IMR-90 (cell line): ENCODE data around the gene PPM1L. TPM values are rescaled to one million over a fixed set of nuclear protein-coding genes. Genes with fewer than 3 reads are reported as not detected.

Experiments used
- ATAC-seq: fragments of 200-7000 bp; cut with Tn5 transposase; 2 replicates; pipeline ENCODE4 v1.9.1; 2020; ENCODE audit warnings: low read depth, mild to moderate bottlenecking, moderate library complexity
- BruUV-seq: library from RNA; stranded (reverse); fragments of 400-500 nt; replicated peaks from 2 replicates; lab custom pipeline; 2021; lab: Mats Ljungman, UMichigan
- CTCF ChIA-PET: fragments of 300-600 bp; formaldehyde crosslinking; extraction: SDS; loops from one replicate; lab custom pipeline; 2021; ENCODE audit warnings: antibody characterized with exemption; lab: Yijun Ruan, JAX
- POLR2A ChIA-PET: fragments of 300-600 bp; sonication (Branson Sonifier 250); formaldehyde crosslinking; loops from one replicate; lab custom pipeline; 2022; ENCODE audit warnings: antibody characterized with exemption; ENCODE audit not compliant: unreplicated experiment; lab: Charles Lee
- DNase-seq: peaks from one replicate; pipeline ENCODE4 v3.0.0; 2013
- H2AFZ ChIP-seq: replicated peaks from 2 replicates; pipeline ENCODE3; 2013; ENCODE audit warnings: low read length, mild to moderate bottlenecking; ENCODE audit not compliant: poor library complexity
- H2AK5ac ChIP-seq: 2 replicates; pipeline ENCODE4 v1.6.1; 2013; ENCODE audit warnings: low read depth, low read length, inconsistent platforms
- H2AK9ac ChIP-seq: replicated peaks from 2 replicates; pipeline ENCODE3; 2013; ENCODE audit warnings: mild to moderate bottlenecking, low read depth, low read length, moderate library complexity; ENCODE audit not compliant: poor library complexity
- H2BK120ac ChIP-seq: 2 replicates; pipeline ENCODE4 v1.6.1; 2013; ENCODE audit warnings: low read depth, low read length, inconsistent platforms
- H2BK15ac ChIP-seq: 3 replicates; pipeline ENCODE4 v1.6.1; 2013; ENCODE audit warnings: low read depth, low read length, inconsistent platforms
- H2BK20ac ChIP-seq: 2 replicates; pipeline ENCODE4 v1.6.1; 2013; ENCODE audit warnings: low read depth, mild to moderate bottlenecking, inconsistent platforms, low read length, moderate library complexity
- H2BK5ac ChIP-seq: 2 replicates; pipeline ENCODE4 v1.6.1; 2013; ENCODE audit warnings: mild to moderate bottlenecking, low read depth, low read length, inconsistent platforms; ENCODE audit not compliant: poor library complexity, severe bottlenecking
- H3K14ac ChIP-seq: replicated peaks from 2 replicates; pipeline ENCODE4 v1.6.1; 2013; ENCODE audit warnings: low read depth, low read length, inconsistent platforms
- H3K18ac ChIP-seq: 2 replicates; pipeline ENCODE4 v1.6.1; 2013; ENCODE audit warnings: low read depth, low read length, control low read depth
- H3K23ac ChIP-seq: 2 replicates; pipeline ENCODE4 v1.6.1; 2013; ENCODE audit warnings: low read depth, low read length, inconsistent platforms
- H3K27ac ChIP-seq: 2 replicates; pipeline ENCODE4 v1.5.1; 2013; ENCODE audit warnings: mild to moderate bottlenecking, control low read depth, low read length; ENCODE audit not compliant: insufficient read depth
- H3K27me3 ChIP-seq: 2 replicates; pipeline ENCODE4 v1.6.1; 2013; ENCODE audit warnings: low read length; ENCODE audit not compliant: control insufficient read depth, insufficient read depth
- H3K36me3 ChIP-seq: 2 replicates; pipeline ENCODE4 v1.6.1; 2013; ENCODE audit warnings: low read length, mixed read lengths; ENCODE audit not compliant: control insufficient read depth, insufficient read depth
- H3K4ac ChIP-seq: 2 replicates; pipeline ENCODE4 v1.6.1; 2013; ENCODE audit warnings: low read depth, low read length, inconsistent platforms
- H3K4me1 ChIP-seq: 2 replicates; pipeline ENCODE4 v1.6.1; 2013; ENCODE audit warnings: low read length, mixed read lengths; ENCODE audit not compliant: control insufficient read depth, insufficient read depth
- H3K4me2 ChIP-seq: 2 replicates; pipeline ENCODE4 v1.6.1; 2013; ENCODE audit warnings: low read depth, mild to moderate bottlenecking, control low read depth, low read length, moderate library complexity
- H3K4me3 ChIP-seq: 2 replicates; pipeline ENCODE4 v1.5.1; 2013; ENCODE audit warnings: low read depth, mild to moderate bottlenecking, control low read depth, low read length, moderate library complexity; ENCODE audit not compliant: insufficient read depth
- H3K56ac ChIP-seq: 2 replicates; pipeline ENCODE4 v1.6.1; 2013; ENCODE audit warnings: low read length, inconsistent platforms; ENCODE audit not compliant: insufficient read depth; ENCODE audit errors: extremely low read depth
- H3K79me1 ChIP-seq, 2 experiments: 2 replicates each; pipeline ENCODE4 v1.6.1; 2013; ENCODE audit warnings: low read length in 2 of 2, inconsistent platforms in 1 of 2, low read depth in 1 of 2
- H3K9ac ChIP-seq: 2 replicates; pipeline ENCODE4 v1.6.1; 2013; ENCODE audit warnings: low read depth, low read length, control low read depth
- H3K9me1 ChIP-seq: 2 replicates; pipeline ENCODE4 v1.6.1; 2013; ENCODE audit warnings: low read length, inconsistent platforms; ENCODE audit not compliant: insufficient read depth
- H3K9me3 ChIP-seq: 2 replicates; pipeline ENCODE4 v1.6.1; 2013; ENCODE audit warnings: low read length; ENCODE audit not compliant: control insufficient read depth, insufficient read depth
- H4K20me1 ChIP-seq: 2 replicates; pipeline ENCODE4 v1.6.1; 2013; ENCODE audit warnings: low read length, inconsistent platforms; ENCODE audit not compliant: insufficient read depth
- H4K5ac ChIP-seq: 2 replicates; pipeline ENCODE4 v1.6.1; 2013; ENCODE audit warnings: mild to moderate bottlenecking, low read depth, low read length, control low read depth
- H4K8ac ChIP-seq, 2 experiments: 2 replicates each; pipeline ENCODE4 v1.6.1; 2013; ENCODE audit warnings: low read depth in 2 of 2, low read length in 2 of 2, control low read depth in 1 of 2, inconsistent platforms in 1 of 2
- H4K91ac ChIP-seq: 2 replicates; pipeline ENCODE4 v1.6.1; 2013; ENCODE audit warnings: low read depth, low read length, inconsistent platforms; ENCODE audit not compliant: insufficient read depth
- BHLHE40 ChIP-seq: fragments of 150-350 bp; IDR thresholded peaks from 2 replicates; pipeline ENCODE4 v1.6.1; 2016; ENCODE audit warnings: mild to moderate bottlenecking, low read depth, low read length
- CEBPB ChIP-seq: IDR thresholded peaks from 2 replicates; pipeline ENCODE4 v1.6.1; 2012; ENCODE audit warnings: low read depth, low read length, improper control_type of control experiment
- CHD1 ChIP-seq: IDR thresholded peaks from 2 replicates; pipeline ENCODE4 v1.6.1; 2012; ENCODE audit warnings: low read depth, low read length, improper control_type of control experiment
- FOS ChIP-seq: fragments of 150-350 bp; IDR thresholded peaks from 2 replicates; pipeline ENCODE4 v1.6.1; 2016; ENCODE audit warnings: low read depth, low read length
- MAFK ChIP-seq: IDR thresholded peaks from 2 replicates; pipeline ENCODE4 v1.6.1; 2012; ENCODE audit warnings: low read depth, low read length, improper control_type of control experiment
- MAZ ChIP-seq: IDR thresholded peaks from 2 replicates; pipeline ENCODE4 v1.6.1; 2012; ENCODE audit warnings: low read depth, mild to moderate bottlenecking, low read length, improper control_type of control experiment, moderate library complexity, borderline replicate concordance
- MXI1 ChIP-seq: IDR thresholded peaks from 2 replicates; pipeline ENCODE4 v1.6.1; 2012; ENCODE audit warnings: low read depth, mild to moderate bottlenecking, low read length, moderate library complexity, borderline replicate concordance
- NFE2L2 ChIP-seq: fragments of 150-350 bp; IDR thresholded peaks from 2 replicates; pipeline ENCODE4 v1.6.1; 2016; ENCODE audit warnings: low read depth, mild to moderate bottlenecking, low read length
- POLR2A ChIP-seq: IDR thresholded peaks from 2 replicates; pipeline ENCODE4 v1.6.1; 2012; ENCODE audit warnings: mild to moderate bottlenecking, low read depth, low read length
- RAD21 ChIP-seq: IDR thresholded peaks from 2 replicates; pipeline ENCODE4 v1.6.1; 2012; ENCODE audit warnings: low read length, improper control_type of control experiment
- RCOR1 ChIP-seq: IDR thresholded peaks from 2 replicates; pipeline ENCODE4 v1.6.1; 2012; ENCODE audit warnings: mild to moderate bottlenecking, low read length, improper control_type of control experiment; ENCODE audit not compliant: insufficient replicate concordance
- RFX5 ChIP-seq: IDR thresholded peaks from 2 replicates; pipeline ENCODE4 v1.8.0; 2012; ENCODE audit warnings: low read depth, mild to moderate bottlenecking, low read length, moderate library complexity
- SMC3 ChIP-seq: fragments of 150-350 bp; IDR thresholded peaks from 2 replicates; pipeline ENCODE4 v1.6.1; 2016; ENCODE audit warnings: low read depth, mild to moderate bottlenecking, antibody characterized with exemption, low read length, moderate library complexity
- WGBS, 2 experiments: methylation state at CpG; one replicate each; pipeline versions ENCODE4 v1.1.5 to v1.1.7; 2013; ENCODE audit warnings: missing lambda C conversion rate in 2 of 2; ENCODE audit not compliant: insufficient read length in 1 of 2; ENCODE audit errors: extremely low coverage in 2 of 2; 5-methylcytosine and 5-hydroxymethylcytosine counted together
- dilution Hi-C: fragments of 300-500 bp; cut with HindIII; formaldehyde crosslinking; loops from one replicate; pipeline ENCODE4 v1.14.3; 2018; ENCODE audit warnings: low sequenced_read_pairs; ENCODE audit not compliant: unreplicated experiment
- in situ Hi-C: fragments of 300-500 bp; cut with MboI; formaldehyde crosslinking; loops from 3 replicates; pipeline ENCODE4 v1.14.3; 2019; ENCODE audit warnings: low sequenced_read_pairs, inconsistent platforms, mixed read lengths
- intact Hi-C: fragments of 100-400 bp; cut with micrococcal nuclease; formaldehyde crosslinking; loops from 2 replicates; pipeline ENCODE4 v1.10.0; 2022
- polyA plus RNA-seq, 3 experiments: library from polyadenylated mRNA; depleted of rRNA; stranded (reverse); fragments of >200 nt; gene quantifications; 2 replicates each; pipeline ENCODE4 v1.2.3, GENCODE V29; 2012; ENCODE audit warnings: low replicate concordance in 1 of 3
- total RNA-seq: library from RNA; depleted of rRNA; stranded (reverse); fragments of >200 nt; gene quantifications from 2 replicates; pipeline ENCODE4 v1.2.3, GENCODE V29; 2012
- TF ChIP-seq, protein P1 (sequence below): conservative IDR thresholded peaks from 2 replicates; pipeline ENCODE4 v1.5.1; 2012; ENCODE audit warnings: mild to moderate bottlenecking, low read depth, low read length, improper control_type of control experiment
- TF ChIP-seq, protein P2 (sequence below): fragments of 150-350 bp; IDR thresholded peaks from 2 replicates; pipeline ENCODE4 v1.6.1; 2016; ENCODE audit warnings: low read depth, mild to moderate bottlenecking, low read length, moderate library complexity, borderline replicate concordance
- TF ChIP-seq, protein P3 (sequence below): fragments of 150-350 bp; IDR thresholded peaks from 2 replicates; pipeline ENCODE4 v1.6.1; 2017; ENCODE audit warnings: mild to moderate bottlenecking, antibody characterized with exemption, low read length, low read depth

Gene PPM1L
- total and polyA plus RNA-seq, 2 of the 4 experiments (the other 2 are of a cell fraction): 0.14 to 0.18 TPM

DNA sequence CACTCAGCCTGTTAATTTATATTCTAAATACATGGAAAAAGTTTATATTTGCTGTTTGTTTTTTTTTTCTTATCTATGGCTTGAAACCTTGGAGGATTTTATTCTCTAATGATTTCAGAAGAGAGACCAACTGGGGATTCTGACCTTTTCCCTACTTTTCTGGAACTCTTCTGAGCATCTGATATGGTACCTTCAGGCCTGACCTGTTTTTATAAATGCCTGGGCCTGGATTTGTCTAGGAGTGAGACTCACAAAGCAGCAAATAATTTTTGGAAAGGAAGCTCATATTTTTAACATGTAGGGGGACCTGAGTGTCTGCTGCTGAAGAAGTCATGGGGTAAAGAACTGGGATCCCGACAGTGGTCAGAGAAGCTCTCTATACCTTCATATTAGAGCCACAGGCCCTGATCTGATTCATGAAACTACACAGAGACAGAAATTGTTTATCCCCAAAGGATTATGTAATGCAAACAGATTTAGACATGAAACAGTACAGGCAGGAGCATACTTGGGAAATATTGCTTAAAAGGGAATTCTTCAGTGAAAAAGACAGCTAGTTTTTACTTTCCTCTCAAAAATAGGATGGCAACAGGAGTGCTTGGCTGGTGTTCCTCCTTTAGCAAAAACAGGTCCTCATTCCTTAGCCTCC is 15.9 kb downstream of the PPM1L start:
- no peak for ATAC-seq
- Histone ChIP-seq H2BK15ac (no peak overlapping the region), H2AFZ (no peak overlapping the region), H2AK9ac (no peak overlapping the region), H2BK20ac (no peak overlapping the region), H2AK5ac (no peak overlapping the region), H3K56ac (no peak overlapping the region), H3K4me3 (no peak overlapping the region), H3K4me1 (no peaks in the 10 kb centered on the region), H4K20me1 (no peaks in the 10 kb centered on the region), H2BK120ac (no peak overlapping the region), H2BK5ac (no peak overlapping the region), H3K4ac (no peak overlapping the region), H3K18ac (no peak overlapping the region), H4K91ac (no peak overlapping the region), H3K27ac (no peak overlapping the region), H4K5ac (no peak overlapping the region), H3K4me2 (no peak overlapping the region), H4K8ac (no peak overlapping the region), H3K79me1 (no peaks in the 10 kb centered on the region), H3K36me3 (no peaks in the 10 kb centered on the region), H3K27me3 (no peaks in the 10 kb centered on the region), H3K9me1 (no peaks in the 10 kb centered on the region), H3K9me3 (no peaks in the 10 kb centered on the region), H3K23ac (no peak overlapping the region), H3K14ac (no peak overlapping the region), H3K9ac (no peak overlapping the region)
- dilution Hi-C loops (no loop called here), in situ Hi-C loops (no loop called here), intact Hi-C loops (no loop called here)
- TF ChIP-seq, protein P1, sequence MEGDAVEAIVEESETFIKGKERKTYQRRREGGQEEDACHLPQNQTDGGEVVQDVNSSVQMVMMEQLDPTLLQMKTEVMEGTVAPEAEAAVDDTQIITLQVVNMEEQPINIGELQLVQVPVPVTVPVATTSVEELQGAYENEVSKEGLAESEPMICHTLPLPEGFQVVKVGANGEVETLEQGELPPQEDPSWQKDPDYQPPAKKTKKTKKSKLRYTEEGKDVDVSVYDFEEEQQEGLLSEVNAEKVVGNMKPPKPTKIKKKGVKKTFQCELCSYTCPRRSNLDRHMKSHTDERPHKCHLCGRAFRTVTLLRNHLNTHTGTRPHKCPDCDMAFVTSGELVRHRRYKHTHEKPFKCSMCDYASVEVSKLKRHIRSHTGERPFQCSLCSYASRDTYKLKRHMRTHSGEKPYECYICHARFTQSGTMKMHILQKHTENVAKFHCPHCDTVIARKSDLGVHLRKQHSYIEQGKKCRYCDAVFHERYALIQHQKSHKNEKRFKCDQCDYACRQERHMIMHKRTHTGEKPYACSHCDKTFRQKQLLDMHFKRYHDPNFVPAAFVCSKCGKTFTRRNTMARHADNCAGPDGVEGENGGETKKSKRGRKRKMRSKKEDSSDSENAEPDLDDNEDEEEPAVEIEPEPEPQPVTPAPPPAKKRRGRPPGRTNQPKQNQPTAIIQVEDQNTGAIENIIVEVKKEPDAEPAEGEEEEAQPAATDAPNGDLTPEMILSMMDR: no peak
- TF ChIP-seq CHD1 (no peak), POLR2A (no peak), BHLHE40 (no peak), MAZ (no peak), SMC3 (no peak), CEBPB (no peak), RAD21 (no peak), NFE2L2 (no peak), RFX5 (no peak), RCOR1 (no peak), MAFK (no peak), FOS (no peak), MXI1 (no peak)
- TF ChIP-seq, protein P2, sequence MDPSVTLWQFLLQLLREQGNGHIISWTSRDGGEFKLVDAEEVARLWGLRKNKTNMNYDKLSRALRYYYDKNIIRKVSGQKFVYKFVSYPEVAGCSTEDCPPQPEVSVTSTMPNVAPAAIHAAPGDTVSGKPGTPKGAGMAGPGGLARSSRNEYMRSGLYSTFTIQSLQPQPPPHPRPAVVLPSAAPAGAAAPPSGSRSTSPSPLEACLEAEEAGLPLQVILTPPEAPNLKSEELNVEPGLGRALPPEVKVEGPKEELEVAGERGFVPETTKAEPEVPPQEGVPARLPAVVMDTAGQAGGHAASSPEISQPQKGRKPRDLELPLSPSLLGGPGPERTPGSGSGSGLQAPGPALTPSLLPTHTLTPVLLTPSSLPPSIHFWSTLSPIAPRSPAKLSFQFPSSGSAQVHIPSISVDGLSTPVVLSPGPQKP: no peak
- TF ChIP-seq, protein P3, sequence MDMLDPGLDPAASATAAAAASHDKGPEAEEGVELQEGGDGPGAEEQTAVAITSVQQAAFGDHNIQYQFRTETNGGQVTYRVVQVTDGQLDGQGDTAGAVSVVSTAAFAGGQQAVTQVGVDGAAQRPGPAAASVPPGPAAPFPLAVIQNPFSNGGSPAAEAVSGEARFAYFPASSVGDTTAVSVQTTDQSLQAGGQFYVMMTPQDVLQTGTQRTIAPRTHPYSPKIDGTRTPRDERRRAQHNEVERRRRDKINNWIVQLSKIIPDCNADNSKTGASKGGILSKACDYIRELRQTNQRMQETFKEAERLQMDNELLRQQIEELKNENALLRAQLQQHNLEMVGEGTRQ: no peak
- WGBS, 2 experiments: no CpG with 5 or more reads among the region's 1 CpG
- ChIA-PET CTCF (no interaction called here), POLR2A (no interaction called here)
- DNase-seq: no peak
- BruUV-seq: no TSS peak
